H9 (cell line): ENCODE results near the gene CAMTA1. TPM values are rescaled to one million over a fixed set of nuclear protein-coding genes. Genes with fewer than 3 reads are reported as not detected.

Experiments used
- DNase-seq: peaks from one replicate; pipeline ENCODE4 v3.0.0-alpha.2; 2017
- H2AFZ ChIP-seq: one replicate; pipeline ENCODE4 v1.6.1; 2013; ENCODE audit warnings: mild to moderate bottlenecking, low read length, control low read depth, moderate library complexity
- H2AK5ac ChIP-seq: 2 replicates; pipeline ENCODE4 v1.6.1; 2013; ENCODE audit warnings: low read length, control low read depth, mixed read lengths; ENCODE audit not compliant: insufficient read length
- H2BK120ac ChIP-seq: one replicate; pipeline ENCODE4 v1.6.1; 2013; ENCODE audit warnings: low read depth, mild to moderate bottlenecking, low read length, control low read depth, inconsistent platforms; ENCODE audit not compliant: poor library complexity, severe bottlenecking
- H2BK12ac ChIP-seq: 2 replicates; pipeline ENCODE4 v1.6.1; 2013; ENCODE audit warnings: low read length, control low read depth, mixed read lengths, low read depth; ENCODE audit not compliant: insufficient read length
- H2BK15ac ChIP-seq: 2 replicates; pipeline ENCODE4 v1.6.1; 2013; ENCODE audit warnings: low read depth, low read length, control low read depth
- H2BK20ac ChIP-seq: one replicate; pipeline ENCODE4 v1.6.1; 2013; ENCODE audit warnings: low read depth, mild to moderate bottlenecking, low read length, control low read depth, inconsistent platforms; ENCODE audit not compliant: poor library complexity, severe bottlenecking
- H2BK5ac ChIP-seq: 2 replicates; pipeline ENCODE4 v1.6.1; 2013; ENCODE audit warnings: low read length, control low read depth, mixed read lengths; ENCODE audit not compliant: insufficient read length
- H3K14ac ChIP-seq: 2 replicates; pipeline ENCODE4 v1.6.1; 2013; ENCODE audit warnings: low read length, control low read depth; ENCODE audit not compliant: insufficient read depth
- H3K18ac ChIP-seq: 2 replicates; pipeline ENCODE4 v1.6.1; 2013; ENCODE audit warnings: low read depth, mild to moderate bottlenecking, mixed read lengths, low read length, control low read depth; ENCODE audit not compliant: insufficient read length
- H3K23ac ChIP-seq: 2 replicates; pipeline ENCODE4 v1.6.1; 2013; ENCODE audit warnings: low read length, control low read depth, mixed read lengths, low read depth; ENCODE audit not compliant: insufficient read length
- H3K23me2 ChIP-seq: 2 replicates; pipeline ENCODE4 v1.6.1; 2013; ENCODE audit warnings: low read depth, mild to moderate bottlenecking, mixed read lengths, low read length, control low read depth; ENCODE audit not compliant: insufficient read length, poor library complexity, severe bottlenecking
- H3K27ac ChIP-seq: 2 replicates; pipeline ENCODE4 v1.5.1; 2013; ENCODE audit warnings: low read length, control low read depth, mixed read lengths, low read depth; ENCODE audit not compliant: insufficient read length
- H3K27me3 ChIP-seq: 2 replicates; pipeline ENCODE4 v1.6.1; 2013; ENCODE audit warnings: low read length, control low read depth, inconsistent platforms; ENCODE audit not compliant: insufficient read depth
- H3K4ac ChIP-seq: 2 replicates; pipeline ENCODE4 v1.6.1; 2013; ENCODE audit warnings: low read depth, mild to moderate bottlenecking, control low read depth, inconsistent platforms, low read length, moderate library complexity
- H3K4me1 ChIP-seq: 2 replicates; pipeline ENCODE4 v1.6.1; 2013; ENCODE audit warnings: low read length, control low read depth, inconsistent platforms; ENCODE audit not compliant: insufficient read depth
- H3K4me2 ChIP-seq: 2 replicates; pipeline ENCODE4 v1.6.1; 2013; ENCODE audit warnings: low read length, control low read depth, mixed read lengths; ENCODE audit not compliant: insufficient read length, insufficient read depth
- H3K56ac ChIP-seq: 2 replicates; pipeline ENCODE4 v1.6.1; 2013; ENCODE audit warnings: low read depth, mild to moderate bottlenecking, mixed read lengths, low read length, control low read depth; ENCODE audit not compliant: insufficient read length
- H3K79me1 ChIP-seq: 2 replicates; pipeline ENCODE4 v1.6.1; 2013; ENCODE audit warnings: low read depth, mild to moderate bottlenecking, moderate library complexity, low read length, control low read depth, inconsistent platforms; ENCODE audit not compliant: insufficient read depth, poor library complexity, severe bottlenecking
- H3K79me2 ChIP-seq: 2 replicates; pipeline ENCODE4 v1.6.1; 2013; ENCODE audit warnings: low read length, control low read depth, inconsistent platforms; ENCODE audit not compliant: insufficient read depth
- H3K9ac ChIP-seq: 2 replicates; pipeline ENCODE4 v1.6.1; 2013; ENCODE audit warnings: low read length, control low read depth, mixed read lengths; ENCODE audit not compliant: insufficient read length; ENCODE audit errors: extremely low read depth
- H3K9me3 ChIP-seq: one replicate; pipeline ENCODE4 v1.6.1; 2013; ENCODE audit warnings: low read depth, low read length, inconsistent platforms; ENCODE audit not compliant: control insufficient read depth
- H3T11ph ChIP-seq: one replicate; pipeline ENCODE4 v1.6.1; 2013; ENCODE audit warnings: mild to moderate bottlenecking, low read length, control low read depth, inconsistent platforms
- H4K20me1 ChIP-seq: one replicate; pipeline ENCODE4 v1.6.1; 2013; ENCODE audit not compliant: control insufficient read depth, insufficient read length, insufficient read depth
- H4K5ac ChIP-seq: 2 replicates; pipeline ENCODE4 v1.6.1; 2013; ENCODE audit warnings: low read depth, mild to moderate bottlenecking, mixed read lengths, low read length, control low read depth; ENCODE audit not compliant: insufficient read length
- H4K8ac ChIP-seq: replicated peaks from 2 replicates; pipeline ENCODE4 v1.6.1; 2013; ENCODE audit warnings: low read length, control low read depth, mixed read lengths, low read depth; ENCODE audit not compliant: insufficient read length
- H4K91ac ChIP-seq: 2 replicates; pipeline ENCODE4 v1.6.1; 2013; ENCODE audit warnings: low read depth, mild to moderate bottlenecking, moderate library complexity, mixed read lengths, low read length, control low read depth; ENCODE audit not compliant: insufficient read length
- H3K27ac Mint-ChIP-seq, 3 experiments: 2 replicates in 2 of 3; 3 replicates in 1 of 3; pipeline ENCODE4 v1.8.0; 2020 to 2021; ENCODE audit warnings: mixed read lengths in 3 of 3, mild to moderate bottlenecking in 1 of 3, moderate library complexity in 1 of 3
- H3K27me3 Mint-ChIP-seq: 2 replicates; pipeline ENCODE4 v1.8.0; 2021; ENCODE audit warnings: low read depth, mild to moderate bottlenecking, moderate library complexity, mixed read lengths
- H3K36me3 Mint-ChIP-seq, 3 experiments: 2 replicates in 2 of 3; 3 replicates in 1 of 3; pipeline ENCODE4 v1.8.0; 2020 to 2021; ENCODE audit warnings: low read depth in 3 of 3, mixed read lengths in 3 of 3; ENCODE audit not compliant: insufficient read depth in 1 of 3
- H3K4me1 Mint-ChIP-seq, 2 experiments: 2 replicates each; pipeline ENCODE4 v1.8.0; 2020; ENCODE audit warnings: mixed read lengths in 2 of 2
- H3K4me3 Mint-ChIP-seq, 2 experiments: 2 replicates in 1 of 2; 3 replicates in 1 of 2; pipeline ENCODE4 v1.8.0; 2020 to 2021; ENCODE audit warnings: mild to moderate bottlenecking in 2 of 2, mixed read lengths in 2 of 2, moderate library complexity in 1 of 2
- H3K9me3 Mint-ChIP-seq, 2 experiments: 2 replicates in 1 of 2; 3 replicates in 1 of 2; pipeline ENCODE4 v1.8.0; 2020; ENCODE audit warnings: mild to moderate bottlenecking in 2 of 2, mixed read lengths in 2 of 2, moderate library complexity in 1 of 2
- CTCF ChIP-seq: fragments of 200-600 bp; sonication (generic); conservative IDR thresholded peaks from 3 replicates; pipeline ENCODE4 v1.8.0; 2021; ENCODE audit warnings: antibody characterized with exemption, mild to moderate bottlenecking
- whole genome bisulfite sequencing: extraction: QIAGEN DNeasy Blood & Tissue Kit; methylation state at CpG from one replicate; pipeline ENCODE4 v1.1.7; 2013; ENCODE audit warnings: missing lambda C conversion rate, low lambda C conversion rate, mixed read lengths; ENCODE audit not compliant: insufficient read length; ENCODE audit errors: extremely low coverage; 5-methylcytosine and 5-hydroxymethylcytosine counted together
- total RNA-seq: library from RNA; stranded (reverse); gene quantifications from 2 replicates; pipeline ENCODE4 v1.2.1, GENCODE V29; 2021

CAMTA1 gene
- total RNA-seq, 1 experiment from 2014 or later, result 115 TPM

DNA sequence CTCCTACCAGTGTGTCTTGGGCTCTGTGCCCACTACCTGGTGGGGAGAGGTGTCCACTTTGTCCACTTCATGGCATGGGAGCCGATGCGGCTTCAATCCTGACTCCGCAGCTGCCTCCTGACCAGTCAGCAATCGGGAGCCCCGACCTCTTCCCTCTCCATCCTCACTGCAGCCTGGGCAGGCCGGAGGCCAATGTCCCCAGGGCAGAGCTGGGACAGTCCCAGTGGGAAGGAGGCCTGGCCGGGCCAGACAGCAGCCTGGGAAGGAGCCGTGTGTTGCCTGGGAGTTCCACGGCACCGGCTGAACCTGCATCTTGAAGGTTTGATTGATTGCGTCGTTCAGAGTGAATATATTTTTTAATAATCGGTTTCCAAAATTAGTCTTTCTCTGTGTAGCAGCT lies 654.9 kb downstream of the CAMTA1 start:
- WGBS, result no CpG with 5 or more reads among the region's 13 CpGs
- Histone ChIP-seq H4K91ac (no peak overlapping the region), H3K4me2 (no peak overlapping the region), H3K79me2 (no peaks in the 10 kb centered on the region), H2BK15ac (no peak overlapping the region), H4K20me1 (no peaks in the 10 kb centered on the region), H2BK12ac (no peak overlapping the region), H2BK5ac (no peak overlapping the region), H3K9ac (no peak overlapping the region), H3K56ac (no peak overlapping the region), H3K18ac (no peak overlapping the region), H3K27ac (no peak overlapping the region), H3K27me3 (no peaks in the 10 kb centered on the region), H3K23me2 (no peaks in the 10 kb centered on the region), H4K8ac (no peak overlapping the region), H3K23ac (no peak overlapping the region), H3T11ph (no peak overlapping the region), H2BK20ac (no peak overlapping the region), H2AFZ (no peak overlapping the region), H3K79me1 (no peaks in the 10 kb centered on the region), H3K4ac (no peak overlapping the region), H4K5ac (no peak overlapping the region), H3K14ac (no peak overlapping the region), H2AK5ac (no peak overlapping the region), H2BK120ac (no peak overlapping the region), H3K9me3 (no peaks in the 10 kb centered on the region), H3K4me1 (no peaks in the 10 kb centered on the region)
- Mint-ChIP-seq H3K36me3 (no peaks in the 10 kb centered on the region), H3K27me3 (no peaks in the 10 kb centered on the region; the same call in none of the 2 replicates), H3K9me3 (no peaks in the 10 kb centered on the region), H3K4me3 (no peak overlapping the region), H3K4me1 (peaks cover 2% of the 10 kb centered on the region in 2 experiments; a peak in 2 of 4 replicates), H3K27ac (no peak overlapping the region)
- TF ChIP-seq CTCF, result no peak
- no peak for DNase-seq
